Ishikawa (cell line): ENCODE data around the gene CAMK4.

Experiments used
- CEBPB ChIP-seq: IDR thresholded peaks from 2 replicates; pipeline ENCODE4 v1.6.1; 2012
- CREB1 ChIP-seq: IDR thresholded peaks from 2 replicates; pipeline ENCODE4 v1.6.1; 2012; ENCODE audit warnings: low read depth
- EGR1 ChIP-seq: IDR thresholded peaks from 2 replicates; pipeline ENCODE4 v1.6.1; 2012
- EP300 ChIP-seq: IDR thresholded peaks from 2 replicates; pipeline ENCODE4 v1.6.1; 2012; ENCODE audit warnings: borderline replicate concordance
- FOXM1 ChIP-seq: IDR thresholded peaks from 2 replicates; pipeline ENCODE4 v1.6.1; 2012; ENCODE audit warnings: low read depth, borderline replicate concordance
- MAX ChIP-seq: IDR thresholded peaks from 2 replicates; pipeline ENCODE4 v1.6.1; 2012
- NFIC ChIP-seq: IDR thresholded peaks from 2 replicates; pipeline ENCODE4 v1.6.1; 2012
- RAD21 ChIP-seq: IDR thresholded peaks from 2 replicates; pipeline ENCODE4 v1.6.1; 2012; ENCODE audit warnings: low read depth
- REST ChIP-seq: IDR thresholded peaks from 2 replicates; pipeline ENCODE4 v1.6.1; 2012; ENCODE audit warnings: low read depth, mild to moderate bottlenecking
- TAF1 ChIP-seq: IDR thresholded peaks from 2 replicates; pipeline ENCODE4 v1.6.1; 2012; ENCODE audit warnings: low read depth, mild to moderate bottlenecking
- TCF12 ChIP-seq: IDR thresholded peaks from 2 replicates; pipeline ENCODE4 v1.6.1; 2012; ENCODE audit warnings: low read depth
- TEAD4 ChIP-seq: IDR thresholded peaks from 2 replicates; pipeline ENCODE4 v1.6.1; 2012
- USF1 ChIP-seq: IDR thresholded peaks from 2 replicates; pipeline ENCODE4 v1.6.1; 2012
- YY1 ChIP-seq: IDR thresholded peaks from 2 replicates; pipeline ENCODE4 v1.6.1; 2012; ENCODE audit warnings: low read depth
- ZBTB7A ChIP-seq: IDR thresholded peaks from 2 replicates; pipeline ENCODE4 v1.6.1; 2012; ENCODE audit warnings: low read depth

Gene CAMK4

GRCh38 chr5:111223787-111224560 lies at the start of gene CAMK4:
TSS of gene CAMK4 (plus strand) at chr5:111224384. CDS start at chr5:111224484, 100 bp downstream.
- TF ChIP-seq NFIC (no peak), ZBTB7A (peak; percentile 58; the same call in 1 of the 2 replicates)

- TF ChIP-seq EGR1 (no peak), YY1 (no peak), TAF1 (no peak), EP300 (no peak), USF1 (no peak), CREB1 (no peak), NFIC (no peak), MAX (no peak), TCF12 (no peak), FOXM1 (no peak), RAD21 (no peak), ZBTB7A (no peak), CEBPB (no peak), REST (no peak), TEAD4 (no peak)
These were observed 41.1 kb upstream of the CAMK4 start for GRCh38 chr5:111183064-111183463.

GRCh38 chr5:111187079-111187478 lies 37.1 kb upstream of the CAMK4 start:
- TF ChIP-seq USF1, result no peak
- no peak for TF ChIP-seq TCF12
- TF ChIP-seq ZBTB7A, result no peak
- TF ChIP-seq NFIC, result no peak
- no peak for TF ChIP-seq TAF1
- TF ChIP-seq FOXM1, result no peak
- no peak for TF ChIP-seq MAX
- no peak for TF ChIP-seq EGR1
- no peak for TF ChIP-seq CEBPB
- no peak for TF ChIP-seq TEAD4
- no peak for TF ChIP-seq EP300
- TF ChIP-seq RAD21, result no peak
- no peak for TF ChIP-seq CREB1

GRCh38 chr5:111194053-111194452 lies 30.1 kb upstream of the CAMK4 start:
- TF ChIP-seq TCF12 (no peak), TAF1 (no peak), MAX (no peak), ZBTB7A (no peak), FOXM1 (no peak), NFIC (no peak), CREB1 (no peak)

GRCh38 chr5:111194925-111195324 lies 29.3 kb upstream of the CAMK4 start:
- TF ChIP-seq EGR1, result no peak
- no peak for TF ChIP-seq TCF12
- TF ChIP-seq REST, result no peak
- no peak for TF ChIP-seq RAD21
- TF ChIP-seq YY1, result no peak
- TF ChIP-seq TAF1, result no peak
- TF ChIP-seq MAX, result no peak
- TF ChIP-seq CEBPB, result no peak
- TF ChIP-seq USF1, result no peak
- TF ChIP-seq TEAD4, result no peak
- no peak for TF ChIP-seq ZBTB7A
- TF ChIP-seq EP300, result no peak
- no peak for TF ChIP-seq FOXM1
- no peak for TF ChIP-seq NFIC
- TF ChIP-seq CREB1, result no peak
